ENCODE measurements around the gene CLMN. TPM values are rescaled to one million over a fixed set of nuclear protein-coding genes. Genes with fewer than 3 reads are reported as not detected.

The CLMN gene
- total and polyA plus RNA-seq, 2 of the 8 experiments (the other 6 are each of a cell fraction or from before 2014, with no cell fraction given): 1.6 to 8.2 TPM

- TF ChIP-seq, protein P1, sequence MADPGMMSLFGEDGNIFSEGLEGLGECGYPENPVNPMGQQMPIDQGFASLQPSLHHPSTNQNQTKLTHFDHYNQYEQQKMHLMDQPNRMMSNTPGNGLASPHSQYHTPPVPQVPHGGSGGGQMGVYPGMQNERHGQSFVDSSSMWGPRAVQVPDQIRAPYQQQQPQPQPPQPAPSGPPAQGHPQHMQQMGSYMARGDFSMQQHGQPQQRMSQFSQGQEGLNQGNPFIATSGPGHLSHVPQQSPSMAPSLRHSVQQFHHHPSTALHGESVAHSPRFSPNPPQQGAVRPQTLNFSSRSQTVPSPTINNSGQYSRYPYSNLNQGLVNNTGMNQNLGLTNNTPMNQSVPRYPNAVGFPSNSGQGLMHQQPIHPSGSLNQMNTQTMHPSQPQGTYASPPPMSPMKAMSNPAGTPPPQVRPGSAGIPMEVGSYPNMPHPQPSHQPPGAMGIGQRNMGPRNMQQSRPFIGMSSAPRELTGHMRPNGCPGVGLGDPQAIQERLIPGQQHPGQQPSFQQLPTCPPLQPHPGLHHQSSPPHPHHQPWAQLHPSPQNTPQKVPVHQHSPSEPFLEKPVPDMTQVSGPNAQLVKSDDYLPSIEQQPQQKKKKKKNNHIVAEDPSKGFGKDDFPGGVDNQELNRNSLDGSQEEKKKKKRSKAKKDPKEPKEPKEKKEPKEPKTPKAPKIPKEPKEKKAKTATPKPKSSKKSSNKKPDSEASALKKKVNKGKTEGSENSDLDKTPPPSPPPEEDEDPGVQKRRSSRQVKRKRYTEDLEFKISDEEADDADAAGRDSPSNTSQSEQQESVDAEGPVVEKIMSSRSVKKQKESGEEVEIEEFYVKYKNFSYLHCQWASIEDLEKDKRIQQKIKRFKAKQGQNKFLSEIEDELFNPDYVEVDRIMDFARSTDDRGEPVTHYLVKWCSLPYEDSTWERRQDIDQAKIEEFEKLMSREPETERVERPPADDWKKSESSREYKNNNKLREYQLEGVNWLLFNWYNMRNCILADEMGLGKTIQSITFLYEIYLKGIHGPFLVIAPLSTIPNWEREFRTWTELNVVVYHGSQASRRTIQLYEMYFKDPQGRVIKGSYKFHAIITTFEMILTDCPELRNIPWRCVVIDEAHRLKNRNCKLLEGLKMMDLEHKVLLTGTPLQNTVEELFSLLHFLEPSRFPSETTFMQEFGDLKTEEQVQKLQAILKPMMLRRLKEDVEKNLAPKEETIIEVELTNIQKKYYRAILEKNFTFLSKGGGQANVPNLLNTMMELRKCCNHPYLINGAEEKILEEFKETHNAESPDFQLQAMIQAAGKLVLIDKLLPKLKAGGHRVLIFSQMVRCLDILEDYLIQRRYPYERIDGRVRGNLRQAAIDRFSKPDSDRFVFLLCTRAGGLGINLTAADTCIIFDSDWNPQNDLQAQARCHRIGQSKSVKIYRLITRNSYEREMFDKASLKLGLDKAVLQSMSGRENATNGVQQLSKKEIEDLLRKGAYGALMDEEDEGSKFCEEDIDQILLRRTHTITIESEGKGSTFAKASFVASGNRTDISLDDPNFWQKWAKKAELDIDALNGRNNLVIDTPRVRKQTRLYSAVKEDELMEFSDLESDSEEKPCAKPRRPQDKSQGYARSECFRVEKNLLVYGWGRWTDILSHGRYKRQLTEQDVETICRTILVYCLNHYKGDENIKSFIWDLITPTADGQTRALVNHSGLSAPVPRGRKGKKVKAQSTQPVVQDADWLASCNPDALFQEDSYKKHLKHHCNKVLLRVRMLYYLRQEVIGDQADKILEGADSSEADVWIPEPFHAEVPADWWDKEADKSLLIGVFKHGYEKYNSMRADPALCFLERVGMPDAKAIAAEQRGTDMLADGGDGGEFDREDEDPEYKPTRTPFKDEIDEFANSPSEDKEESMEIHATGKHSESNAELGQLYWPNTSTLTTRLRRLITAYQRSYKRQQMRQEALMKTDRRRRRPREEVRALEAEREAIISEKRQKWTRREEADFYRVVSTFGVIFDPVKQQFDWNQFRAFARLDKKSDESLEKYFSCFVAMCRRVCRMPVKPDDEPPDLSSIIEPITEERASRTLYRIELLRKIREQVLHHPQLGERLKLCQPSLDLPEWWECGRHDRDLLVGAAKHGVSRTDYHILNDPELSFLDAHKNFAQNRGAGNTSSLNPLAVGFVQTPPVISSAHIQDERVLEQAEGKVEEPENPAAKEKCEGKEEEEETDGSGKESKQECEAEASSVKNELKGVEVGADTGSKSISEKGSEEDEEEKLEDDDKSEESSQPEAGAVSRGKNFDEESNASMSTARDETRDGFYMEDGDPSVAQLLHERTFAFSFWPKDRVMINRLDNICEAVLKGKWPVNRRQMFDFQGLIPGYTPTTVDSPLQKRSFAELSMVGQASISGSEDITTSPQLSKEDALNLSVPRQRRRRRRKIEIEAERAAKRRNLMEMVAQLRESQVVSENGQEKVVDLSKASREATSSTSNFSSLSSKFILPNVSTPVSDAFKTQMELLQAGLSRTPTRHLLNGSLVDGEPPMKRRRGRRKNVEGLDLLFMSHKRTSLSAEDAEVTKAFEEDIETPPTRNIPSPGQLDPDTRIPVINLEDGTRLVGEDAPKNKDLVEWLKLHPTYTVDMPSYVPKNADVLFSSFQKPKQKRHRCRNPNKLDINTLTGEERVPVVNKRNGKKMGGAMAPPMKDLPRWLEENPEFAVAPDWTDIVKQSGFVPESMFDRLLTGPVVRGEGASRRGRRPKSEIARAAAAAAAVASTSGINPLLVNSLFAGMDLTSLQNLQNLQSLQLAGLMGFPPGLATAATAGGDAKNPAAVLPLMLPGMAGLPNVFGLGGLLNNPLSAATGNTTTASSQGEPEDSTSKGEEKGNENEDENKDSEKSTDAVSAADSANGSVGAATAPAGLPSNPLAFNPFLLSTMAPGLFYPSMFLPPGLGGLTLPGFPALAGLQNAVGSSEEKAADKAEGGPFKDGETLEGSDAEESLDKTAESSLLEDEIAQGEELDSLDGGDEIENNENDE (IDR thresholded peaks at IDR 0.05; ENCODE audit: insufficient replicate concordance, low read length): no peak
- TF ChIP-seq TAF1 (IDR thresholded peaks at IDR 0.05; ENCODE audit: low read depth, low read length) (no peak), BCL11A (IDR thresholded peaks at IDR 0.05; ENCODE audit: low read depth in 2 of 2, low read length in 2 of 2) (no peak)
- TF ChIP-seq, protein P2, sequence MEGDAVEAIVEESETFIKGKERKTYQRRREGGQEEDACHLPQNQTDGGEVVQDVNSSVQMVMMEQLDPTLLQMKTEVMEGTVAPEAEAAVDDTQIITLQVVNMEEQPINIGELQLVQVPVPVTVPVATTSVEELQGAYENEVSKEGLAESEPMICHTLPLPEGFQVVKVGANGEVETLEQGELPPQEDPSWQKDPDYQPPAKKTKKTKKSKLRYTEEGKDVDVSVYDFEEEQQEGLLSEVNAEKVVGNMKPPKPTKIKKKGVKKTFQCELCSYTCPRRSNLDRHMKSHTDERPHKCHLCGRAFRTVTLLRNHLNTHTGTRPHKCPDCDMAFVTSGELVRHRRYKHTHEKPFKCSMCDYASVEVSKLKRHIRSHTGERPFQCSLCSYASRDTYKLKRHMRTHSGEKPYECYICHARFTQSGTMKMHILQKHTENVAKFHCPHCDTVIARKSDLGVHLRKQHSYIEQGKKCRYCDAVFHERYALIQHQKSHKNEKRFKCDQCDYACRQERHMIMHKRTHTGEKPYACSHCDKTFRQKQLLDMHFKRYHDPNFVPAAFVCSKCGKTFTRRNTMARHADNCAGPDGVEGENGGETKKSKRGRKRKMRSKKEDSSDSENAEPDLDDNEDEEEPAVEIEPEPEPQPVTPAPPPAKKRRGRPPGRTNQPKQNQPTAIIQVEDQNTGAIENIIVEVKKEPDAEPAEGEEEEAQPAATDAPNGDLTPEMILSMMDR (IDR thresholded peaks at IDR 0.05; ENCODE audit: control extremely low read depth in 1 of 3, insufficient read depth in 1 of 3, low read depth in 1 of 3, low read length in 3 of 3): no peak
- TF ChIP-seq, protein P3, sequence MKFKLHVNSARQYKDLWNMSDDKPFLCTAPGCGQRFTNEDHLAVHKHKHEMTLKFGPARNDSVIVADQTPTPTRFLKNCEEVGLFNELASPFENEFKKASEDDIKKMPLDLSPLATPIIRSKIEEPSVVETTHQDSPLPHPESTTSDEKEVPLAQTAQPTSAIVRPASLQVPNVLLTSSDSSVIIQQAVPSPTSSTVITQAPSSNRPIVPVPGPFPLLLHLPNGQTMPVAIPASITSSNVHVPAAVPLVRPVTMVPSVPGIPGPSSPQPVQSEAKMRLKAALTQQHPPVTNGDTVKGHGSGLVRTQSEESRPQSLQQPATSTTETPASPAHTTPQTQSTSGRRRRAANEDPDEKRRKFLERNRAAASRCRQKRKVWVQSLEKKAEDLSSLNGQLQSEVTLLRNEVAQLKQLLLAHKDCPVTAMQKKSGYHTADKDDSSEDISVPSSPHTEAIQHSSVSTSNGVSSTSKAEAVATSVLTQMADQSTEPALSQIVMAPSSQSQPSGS (IDR thresholded peaks at IDR 0.05; ENCODE audit: low read length): no peak
Observed at GRCh38 chr14:95302667-95303506, 16.8 kb downstream of the CLMN start (continued).

All from H1 (cell line).